OCI-LY7 (cell line): ENCODE results near the gene DEAF1. TPM values are rescaled to one million over a fixed set of nuclear protein-coding genes. Genes with fewer than 3 reads are reported as not detected.

Experiments used
- BruUV-seq: library from RNA; stranded (reverse); fragments of 400-500 nt; replicated peaks from 2 replicates; lab custom pipeline; 2021; lab: Mats Ljungman, UMichigan
- CTCF ChIA-PET: fragments of 300-600 bp; sonication (Branson Sonifier 250); formaldehyde crosslinking; loops from one replicate; lab custom pipeline; 2022; ENCODE audit warnings: antibody characterized with exemption; ENCODE audit not compliant: unreplicated experiment; lab: Charles Lee
- POLR2A ChIA-PET: fragments of 300-600 bp; sonication (Branson Sonifier 250); formaldehyde crosslinking; loops from one replicate; lab custom pipeline; 2022; ENCODE audit warnings: antibody characterized with exemption; lab: Charles Lee
- DNase-seq: peaks from one replicate; pipeline ENCODE4 v3.0.0-alpha.2; 2015; ENCODE audit warnings: low spot score
- H2AFZ ChIP-seq: fragments of 200-600 bp; sonication (generic), shearing (Covaris generic); 2 replicates; pipeline ENCODE4 v1.6.1; 2014; ENCODE audit warnings: mild to moderate bottlenecking, antibody characterized with exemption, low read length, moderate library complexity
- H3K27ac ChIP-seq: fragments of 200-600 bp; sonication (generic); 2 replicates; pipeline ENCODE4 v1.5.1; 2014; ENCODE audit warnings: mixed run types, low read depth, mild to moderate bottlenecking, moderate library complexity, low read length, inconsistent platforms; ENCODE audit not compliant: poor library complexity, severe bottlenecking
- H3K36me3 ChIP-seq: fragments of 200-600 bp; sonication (generic); 2 replicates; pipeline ENCODE4 v1.6.1; 2014; ENCODE audit warnings: mild to moderate bottlenecking, antibody characterized with exemption, low read length, moderate library complexity, mixed read lengths; ENCODE audit not compliant: insufficient read depth
- H3K4me1 ChIP-seq: fragments of 200-600 bp; sonication (generic); 2 replicates; pipeline ENCODE4 v1.5.1; 2014; ENCODE audit warnings: mild to moderate bottlenecking, low read length; ENCODE audit not compliant: insufficient read depth, poor library complexity, severe bottlenecking
- H3K4me2 ChIP-seq: fragments of 200-600 bp; sonication (generic); 2 replicates; pipeline ENCODE4 v1.6.1; 2014; ENCODE audit warnings: mild to moderate bottlenecking, low read length
- H3K4me3 ChIP-seq: fragments of 200-600 bp; sonication (generic); 2 replicates; pipeline ENCODE4 v1.5.1; 2014; ENCODE audit warnings: mild to moderate bottlenecking, low read depth, low read length; ENCODE audit not compliant: poor library complexity, severe bottlenecking
- H3K79me2 ChIP-seq: fragments of 200-600 bp; sonication (generic); 2 replicates; pipeline ENCODE4 v1.6.1; 2016; ENCODE audit warnings: low read depth, mild to moderate bottlenecking, low read length, moderate library complexity, mixed read lengths; ENCODE audit not compliant: insufficient read depth
- H3K9me2 ChIP-seq: fragments of 200-600 bp; sonication (generic); 2 replicates; pipeline ENCODE4 v1.6.1; 2016; ENCODE audit warnings: mild to moderate bottlenecking, low read length, mixed read lengths; ENCODE audit not compliant: insufficient read depth
- H3K9me3 ChIP-seq: fragments of 200-600 bp; sonication (generic); 2 replicates; pipeline ENCODE4 v1.6.1; 2014; ENCODE audit warnings: mild to moderate bottlenecking, mixed run types, low read length, mixed read lengths
- H4K20me1 ChIP-seq: fragments of 200-600 bp; sonication (generic); 2 replicates; pipeline ENCODE4 v1.6.1; 2014; ENCODE audit warnings: mild to moderate bottlenecking, antibody characterized with exemption, low read length, moderate library complexity, mixed read lengths; ENCODE audit not compliant: insufficient read depth
- EZH2phosphoT487 ChIP-seq: fragments of 200-600 bp; sonication (generic); IDR thresholded peaks from 2 replicates; pipeline ENCODE4 v1.6.1; 2018; ENCODE audit warnings: low read depth, borderline replicate concordance, mild to moderate bottlenecking, mixed run types, antibody characterized with exemption, low read length, moderate library complexity, mixed read lengths
- intact Hi-C: fragments of 100-400 bp; cut with micrococcal nuclease; formaldehyde crosslinking; loops from one replicate; pipeline ENCODE4 v1.10.0; 2022; ENCODE audit not compliant: unreplicated experiment
- total RNA-seq, 2 experiments: library from RNA; depleted of rRNA in 1 of 2; stranded (reverse); fragments of >200 nt in 1 of 2; shearing (Covaris generic) in 1 of 2; gene quantifications; 2 replicates each; pipeline ENCODE4 v1.2.3, GENCODE V29; 2014 to 2022
- TF ChIP-seq, protein P1 (sequence below): fragments of 200-600 bp; sonication (generic); conservative IDR thresholded peaks from 2 replicates; pipeline ENCODE4 v1.5.1; 2014; ENCODE audit warnings: mild to moderate bottlenecking, antibody characterized with exemption, low read length, moderate library complexity, mixed read lengths

DEAF1 gene
- total RNA-seq, 2 experiments from 2014 or later = 42.7 to 66.2 TPM

- H3K79me2 ChIP-seq = no peaks in the 10 kb centered on the region
- no peak overlapping the region for H3K4me2 ChIP-seq
- no peak for TF ChIP-seq EZH2phosphoT487
- TF ChIP-seq, protein P1, sequence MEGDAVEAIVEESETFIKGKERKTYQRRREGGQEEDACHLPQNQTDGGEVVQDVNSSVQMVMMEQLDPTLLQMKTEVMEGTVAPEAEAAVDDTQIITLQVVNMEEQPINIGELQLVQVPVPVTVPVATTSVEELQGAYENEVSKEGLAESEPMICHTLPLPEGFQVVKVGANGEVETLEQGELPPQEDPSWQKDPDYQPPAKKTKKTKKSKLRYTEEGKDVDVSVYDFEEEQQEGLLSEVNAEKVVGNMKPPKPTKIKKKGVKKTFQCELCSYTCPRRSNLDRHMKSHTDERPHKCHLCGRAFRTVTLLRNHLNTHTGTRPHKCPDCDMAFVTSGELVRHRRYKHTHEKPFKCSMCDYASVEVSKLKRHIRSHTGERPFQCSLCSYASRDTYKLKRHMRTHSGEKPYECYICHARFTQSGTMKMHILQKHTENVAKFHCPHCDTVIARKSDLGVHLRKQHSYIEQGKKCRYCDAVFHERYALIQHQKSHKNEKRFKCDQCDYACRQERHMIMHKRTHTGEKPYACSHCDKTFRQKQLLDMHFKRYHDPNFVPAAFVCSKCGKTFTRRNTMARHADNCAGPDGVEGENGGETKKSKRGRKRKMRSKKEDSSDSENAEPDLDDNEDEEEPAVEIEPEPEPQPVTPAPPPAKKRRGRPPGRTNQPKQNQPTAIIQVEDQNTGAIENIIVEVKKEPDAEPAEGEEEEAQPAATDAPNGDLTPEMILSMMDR = no peak
- intact Hi-C loops = loop anchor here (5.0 kb wide), 1 partner anchor 162 kb away; no protein-coding TSS in a partner anchor
- DNase-seq = no peak
- H4K20me1 ChIP-seq = no peaks in the 10 kb centered on the region
- ChIA-PET CTCF (no interaction called here), POLR2A (no interaction called here)
- no peak overlapping the region for H3K27ac ChIP-seq
- no peak overlapping the region for H2AFZ ChIP-seq
- no peaks in the 10 kb centered on the region for H3K36me3 ChIP-seq
- H3K9me2 ChIP-seq = no peaks in the 10 kb centered on the region
- peaks cover 25% of the 10 kb centered on the region for H3K4me1 ChIP-seq
- H3K4me3 ChIP-seq = no peak overlapping the region
- no TSS peak for BruUV-seq
- H3K9me3 ChIP-seq = no peaks in the 10 kb centered on the region
These were observed 24.4 kb upstream of the DEAF1 start for GRCh38 chr11:719214-720016.

- no peaks in the 10 kb centered on the region for H4K20me1 ChIP-seq
- no peaks in the 10 kb centered on the region for H3K9me2 ChIP-seq
- H3K4me1 ChIP-seq = no peaks in the 10 kb centered on the region
- no peak overlapping the region for H3K4me3 ChIP-seq
- no peak overlapping the region for H3K4me2 ChIP-seq
- intact Hi-C loops = no loop called here
- ChIA-PET POLR2A (interaction anchor here (0.6 kb wide), 1 partner anchor 256 kb away, joined by 3 read pairs; no protein-coding TSS in a partner anchor), CTCF (no interaction called here)
- TF ChIP-seq, protein P1 = no peak
- no peak for TF ChIP-seq EZH2phosphoT487
- H2AFZ ChIP-seq = no peak overlapping the region
- no peaks in the 10 kb centered on the region for H3K79me2 ChIP-seq
- no peak overlapping the region for H3K27ac ChIP-seq
- H3K36me3 ChIP-seq = no peaks in the 10 kb centered on the region
- no peaks in the 10 kb centered on the region for H3K9me3 ChIP-seq
- no TSS peak for BruUV-seq
- DNase-seq = no peak
These were observed 19.4 kb upstream of the DEAF1 start for GRCh38 chr11:714436-714835.
